ENCODE measurements around the gene UNC45B.
"Not testable (repeated sequence)": the region's sequence is repeated elsewhere in the genome, so short reads cannot be mapped to it uniquely, and the experiment has no call there.

UNC45B gene

GRCh38 chr17:35147375-35147905 is at the start of gene UNC45B:
UNC45B (plus strand) TSS chr17:35147817; CDS start chr17:35148264, 447 bp downstream.
- TF ChIP-seq ZNF274 (IDR thresholded peaks at IDR 0.05; ENCODE audit: low read depth, low read length): no peak
- no peak within 1 kb of the TSS for H3K4me3 ChIP-seq (ENCODE audit: low read length)

- TF ChIP-seq ZNF274 (IDR thresholded peaks at IDR 0.05; ENCODE audit: low read depth, low read length): no peak
- no peak overlapping the region for H3K4me3 ChIP-seq (ENCODE audit: low read length)
Observed at GRCh38 chr17:35099908-35100307, 47.7 kb upstream of the UNC45B start.

- no peak for TF ChIP-seq ZNF274 (IDR thresholded peaks at IDR 0.05; ENCODE audit: low read depth, low read length)
- H3K4me3 ChIP-seq (ENCODE audit: low read length): no peak overlapping the region
Observed at GRCh38 chr17:35101036-35101435, 46.6 kb upstream of the UNC45B start.

DNA sequence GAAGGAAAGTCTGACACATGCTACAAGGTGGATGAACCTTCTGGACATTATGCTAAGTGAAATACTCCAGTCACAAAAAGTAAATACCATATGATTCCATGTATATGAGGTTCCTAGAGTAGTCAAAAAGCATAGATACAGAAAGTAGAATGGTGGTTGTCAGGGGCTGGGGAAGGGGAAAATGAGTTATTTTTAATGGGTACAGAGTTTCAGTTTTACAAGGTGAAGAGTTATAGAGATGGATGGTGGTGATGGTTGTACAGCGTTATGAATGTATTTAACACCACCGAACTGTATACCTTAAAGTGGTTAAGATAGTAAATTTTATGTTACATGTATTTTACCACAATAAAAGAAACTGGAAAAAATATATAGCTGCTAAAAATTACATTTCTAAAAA is 45.9 kb upstream of the UNC45B start:
- H3K4me3 ChIP-seq (ENCODE audit: low read length): no peak overlapping the region
- TF ChIP-seq ZNF274 (IDR thresholded peaks at IDR 0.05; ENCODE audit: low read depth, low read length): no peak

DNA sequence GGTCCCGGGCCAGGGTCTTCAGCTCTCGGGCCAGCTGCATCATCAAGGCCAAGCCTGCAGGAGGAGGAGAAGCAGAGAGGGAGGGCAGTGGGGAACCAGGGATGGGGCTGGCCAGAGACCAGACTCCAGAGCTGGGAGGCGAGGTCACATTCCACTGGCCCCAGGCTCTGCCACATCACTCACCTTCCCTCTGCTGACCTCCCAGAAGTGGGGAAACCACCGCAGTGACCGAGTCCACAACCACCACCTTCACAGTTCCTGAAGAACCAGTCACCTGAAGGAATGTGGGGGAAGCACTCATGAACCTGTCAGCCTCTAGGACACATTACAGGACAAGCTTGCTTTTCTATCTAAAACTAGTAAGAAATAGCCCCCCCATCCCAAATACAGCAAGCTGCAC is 44.3 kb upstream of the UNC45B start:
- no peak overlapping the region for H3K4me3 ChIP-seq (ENCODE audit: low read length)
- TF ChIP-seq ZNF274 (IDR thresholded peaks at IDR 0.05; ENCODE audit: low read depth, low read length): no peak

- no peak for TF ChIP-seq ZNF274 (IDR thresholded peaks at IDR 0.05; ENCODE audit: low read depth, low read length)
- no peak overlapping the region for H3K4me3 ChIP-seq (ENCODE audit: low read length)
Observed at GRCh38 chr17:35104844-35105450, 42.7 kb upstream of the UNC45B start.

- H3K4me3 ChIP-seq (ENCODE audit: low read length): not testable (repeated sequence)
Observed at GRCh38 chr17:35110791-35111190, 36.8 kb upstream of the UNC45B start.

DNA sequence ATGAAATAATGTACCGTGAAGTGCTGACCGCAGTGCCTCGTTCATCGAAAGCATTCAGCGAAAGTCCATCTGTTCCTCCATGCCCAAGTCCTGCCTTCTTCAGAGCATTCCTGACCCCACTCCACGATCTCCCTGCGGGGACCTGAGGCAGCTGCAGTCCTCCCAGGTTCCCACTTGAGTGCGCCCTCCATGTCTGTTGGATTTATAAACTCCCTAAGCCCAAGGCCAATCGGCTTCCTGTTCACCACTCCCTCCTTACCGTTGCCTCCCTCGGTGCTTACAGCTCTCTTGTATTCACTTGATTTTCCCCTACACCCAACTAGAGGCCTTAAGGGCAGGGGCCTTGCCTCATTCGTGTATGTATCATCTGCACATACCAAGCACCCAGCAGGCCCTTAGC is 30.8 kb upstream of the UNC45B start:
- H3K4me3 ChIP-seq (ENCODE audit: low read length): no peak overlapping the region
- no peak for TF ChIP-seq ZNF274 (IDR thresholded peaks at IDR 0.05; ENCODE audit: low read depth, low read length)

GRCh38 chr17:35117984-35118383 is 29.6 kb upstream of the UNC45B start:
- peak overlapping the region; percentile 78; the same call in 1 of the 2 replicates for H3K4me3 ChIP-seq (ENCODE audit: low read length)
- no peak for TF ChIP-seq ZNF274 (IDR thresholded peaks at IDR 0.05; ENCODE audit: low read depth, low read length)

- TF ChIP-seq ZNF274 (IDR thresholded peaks at IDR 0.05; ENCODE audit: low read depth, low read length): no peak
- peak within 1 kb of the TSS; percentile 78 for H3K4me3 ChIP-seq (ENCODE audit: low read length)
Observed at GRCh38 chr17:35119370-35120165, 28.0 kb upstream of the UNC45B start, which contains the start of gene RAD51D. RAD51D (minus strand) TSS chr17:35119860; CDS start chr17:35119613, 247 bp downstream.

- no peak for TF ChIP-seq ZNF274 (IDR thresholded peaks at IDR 0.05; ENCODE audit: low read depth, low read length)
- H3K4me3 ChIP-seq (ENCODE audit: low read length): no peak within 1 kb of the TSS
Observed at GRCh38 chr17:35121315-35121714, 26.3 kb upstream of the UNC45B start, which contains the start of gene FNDC8. FNDC8 (plus strand) TSS chr17:35121615; CDS start chr17:35121694, 79 bp downstream.

- TF ChIP-seq ZNF274 (IDR thresholded peaks at IDR 0.05; ENCODE audit: low read depth, low read length): no peak
- no peak overlapping the region for H3K4me3 ChIP-seq (ENCODE audit: low read length)
Observed at GRCh38 chr17:35127751-35128514, 19.7 kb upstream of the UNC45B start.

- no peak overlapping the region for H3K4me3 ChIP-seq (ENCODE audit: low read length)
- TF ChIP-seq ZNF274 (IDR thresholded peaks at IDR 0.05; ENCODE audit: low read depth, low read length): no peak
Observed at GRCh38 chr17:35129154-35129972, 18.3 kb upstream of the UNC45B start.
